Measurements from ENCODE around the gene NAALADL2.

Gene NAALADL2

GRCh38 chr3:175272392-175272791, 413.3 kb downstream of the NAALADL2 start:
- DNase-seq: no peak

DNA sequence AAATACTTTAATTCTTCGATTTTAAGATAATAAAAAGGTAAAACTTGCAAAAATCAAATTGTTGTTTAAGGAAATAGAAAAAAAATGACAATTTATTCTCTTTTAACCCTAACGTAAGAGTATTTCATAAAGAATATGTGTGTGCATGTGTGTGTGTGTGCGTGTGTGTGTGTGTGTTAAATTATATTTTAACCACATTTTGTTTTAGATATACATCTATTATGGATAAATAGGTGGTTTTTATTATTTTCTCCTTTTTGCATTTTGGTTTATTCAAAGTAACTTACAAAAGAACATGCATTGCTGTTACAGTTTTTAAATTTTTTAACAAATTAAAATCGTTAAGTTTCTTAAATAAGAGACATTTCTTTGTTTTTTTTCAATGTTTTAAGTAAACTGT, 414.4 kb downstream of the NAALADL2 start:
- DNase-seq: no peak

- DNase-seq: no peak
These were observed 414.9 kb downstream of the NAALADL2 start for GRCh38 chr3:175274056-175274455.

DNA sequence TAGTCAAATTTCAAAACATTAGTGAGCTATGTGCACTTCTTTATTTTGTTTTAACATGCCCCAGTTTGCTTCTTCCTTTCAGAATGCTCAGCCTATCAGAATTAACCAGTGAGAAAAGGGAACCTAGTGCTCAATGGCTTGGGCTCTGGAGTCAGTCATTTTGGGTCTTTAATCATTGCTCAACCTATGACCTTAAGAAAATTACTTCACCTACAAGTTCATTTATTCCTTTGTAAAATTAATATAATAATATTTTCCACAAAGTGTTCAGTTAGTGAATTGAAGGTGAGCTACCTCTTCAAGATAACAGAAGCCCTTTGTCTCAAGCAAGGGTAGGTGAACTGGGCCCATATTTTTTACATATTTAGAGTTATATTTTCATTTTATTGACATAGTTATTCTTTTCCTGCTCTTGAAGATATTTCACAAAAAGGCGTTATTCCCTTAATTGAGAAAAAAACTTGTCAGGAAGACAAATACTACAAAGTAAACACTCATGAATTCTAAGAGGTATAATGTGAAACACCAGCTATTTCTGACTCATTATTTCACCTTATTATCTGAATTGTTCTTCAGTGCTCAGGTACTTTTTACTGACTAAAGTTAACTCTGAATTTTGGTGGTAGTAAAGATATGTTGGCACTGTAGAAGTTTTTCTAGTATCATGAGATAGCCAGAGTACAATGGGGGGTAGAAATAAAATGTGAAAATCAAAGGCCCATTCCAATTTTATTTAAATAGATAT, 415.5 kb downstream of the NAALADL2 start:
- DNase-seq: no peak

DNA sequence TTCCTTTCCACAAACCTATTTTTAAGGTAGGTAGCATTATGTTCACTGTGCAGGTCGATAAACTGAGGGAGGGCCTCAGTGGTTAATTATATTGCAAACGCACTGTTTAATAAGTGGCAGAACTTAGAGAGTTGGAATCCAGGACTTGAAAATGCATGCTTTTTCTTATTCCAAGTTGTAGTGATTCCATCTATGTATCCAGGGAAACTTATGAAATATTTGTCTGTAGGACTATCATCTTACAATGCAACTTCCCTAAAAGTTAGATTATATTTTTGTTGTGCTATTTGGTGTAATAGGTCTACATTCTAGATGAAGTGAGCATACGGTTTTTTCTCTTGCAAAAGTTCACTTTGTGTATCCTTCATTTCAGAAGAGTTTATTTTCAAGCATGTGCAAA, 419.5 kb downstream of the NAALADL2 start:
- DNase-seq: no peak

- DNase-seq: no peak
These were observed 420.3 kb downstream of the NAALADL2 start for GRCh38 chr3:175279457-175279856.

DNA sequence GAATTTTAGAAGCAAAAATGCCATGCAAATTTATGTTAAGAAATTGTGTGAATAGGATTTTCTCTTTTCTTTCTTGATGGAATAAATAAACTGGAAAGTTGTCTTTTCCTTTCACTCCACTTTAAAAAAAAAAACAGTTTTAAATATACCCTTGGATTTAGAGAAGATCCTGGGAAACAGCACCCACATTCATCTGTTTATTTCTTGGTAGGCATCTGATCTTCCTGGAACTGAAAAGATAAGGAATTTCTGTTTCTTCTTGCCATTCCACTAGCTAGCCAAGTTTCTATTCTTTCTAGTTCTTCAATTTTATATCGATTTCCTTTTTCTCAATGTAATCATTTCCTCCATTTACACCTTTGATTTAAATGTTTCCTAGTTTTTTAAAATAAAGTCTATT, 420.8 kb downstream of the NAALADL2 start:
- DNase-seq: no peak

- DNase-seq: no peak
These were observed 428.3 kb downstream of the NAALADL2 start for GRCh38 chr3:175287361-175287963.

DNA sequence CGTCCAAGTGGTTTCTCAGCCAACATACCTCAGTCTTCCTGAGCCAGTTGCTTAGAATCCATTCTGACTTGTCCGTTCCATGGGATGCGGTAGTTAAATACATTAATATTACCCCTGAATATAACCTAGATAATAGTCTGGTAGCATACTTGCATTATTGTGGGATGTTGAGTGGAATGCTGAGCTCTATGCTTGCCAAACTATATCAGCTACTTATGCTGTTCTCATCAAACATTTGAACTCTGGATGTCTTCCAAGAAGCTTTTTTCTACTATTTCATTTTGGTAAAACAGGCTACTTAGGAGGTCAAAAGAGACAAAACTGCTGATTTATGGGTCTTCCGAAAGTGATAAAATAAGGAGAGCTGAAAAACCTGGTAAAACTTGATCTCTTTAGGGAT, 429.5 kb downstream of the NAALADL2 start:
- no peak for DNase-seq

DNA sequence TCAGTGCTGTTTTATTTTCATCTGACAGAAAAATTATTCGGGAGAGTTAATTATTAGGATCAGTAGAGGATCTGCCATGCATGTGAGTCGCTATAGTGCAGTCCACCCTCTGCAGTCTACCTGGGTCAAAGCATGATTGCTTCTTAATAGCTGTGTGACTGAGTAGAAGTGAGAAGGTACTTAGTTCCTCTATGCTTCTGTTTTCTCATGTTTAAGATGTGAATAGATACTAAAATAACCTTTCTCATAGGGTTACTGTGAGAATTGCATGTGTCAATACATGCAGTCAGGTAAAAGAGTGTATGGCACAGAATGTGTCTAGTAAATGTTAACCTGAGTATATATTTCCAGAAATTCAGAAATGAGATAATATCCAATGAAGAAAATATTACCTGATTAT, 435.7 kb downstream of the NAALADL2 start:
- DNase-seq: no peak

DNA sequence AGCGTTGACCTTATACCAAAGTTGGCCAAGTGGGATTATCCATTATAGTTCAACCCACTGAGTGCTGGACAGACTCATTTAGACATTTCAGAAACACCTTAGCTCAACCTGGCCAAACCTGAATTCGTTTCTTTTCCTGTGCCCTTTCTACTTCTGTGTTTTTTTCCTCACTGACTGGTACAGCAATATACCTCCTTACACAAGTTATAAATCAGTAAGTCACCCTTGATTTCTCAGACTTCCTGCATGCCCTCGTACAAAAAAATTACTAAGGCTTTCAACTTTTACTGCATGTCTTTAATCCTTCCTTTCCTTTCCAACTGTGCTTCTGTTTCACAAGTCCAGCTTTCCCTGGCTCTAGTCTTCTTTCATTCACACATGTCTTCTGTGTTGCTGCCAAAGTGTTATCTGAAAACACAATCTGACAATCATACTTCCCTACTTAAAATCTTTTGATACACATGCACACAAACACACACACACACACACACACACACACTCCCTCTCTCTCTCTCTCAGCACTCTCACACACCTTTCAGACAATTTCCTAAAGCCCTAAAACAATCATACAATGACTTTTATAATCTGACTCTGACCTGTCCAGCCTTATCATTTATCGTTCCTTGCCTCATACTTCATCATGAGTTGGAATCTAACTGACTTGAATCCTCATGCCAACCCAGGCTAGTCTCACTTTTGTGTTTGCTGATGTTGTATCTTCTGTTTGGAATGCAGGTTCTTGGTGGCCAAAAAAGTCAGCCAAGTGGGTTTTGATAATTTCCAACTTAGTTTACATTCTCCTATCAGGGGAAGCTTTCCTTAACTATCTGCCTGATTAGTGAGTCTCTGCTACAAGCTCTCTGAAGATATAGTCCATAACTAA, 436.4 kb downstream of the NAALADL2 start:
- no peak for DNase-seq

- DNase-seq: no peak
These were observed 438.1 kb downstream of the NAALADL2 start for GRCh38 chr3:175297216-175297615.

GRCh38 chr3:175301741-175302140, 442.6 kb downstream of the NAALADL2 start:
- DNase-seq: no peak

GRCh38 chr3:175304404-175304803, 445.3 kb downstream of the NAALADL2 start:
- DNase-seq: no peak

DNA sequence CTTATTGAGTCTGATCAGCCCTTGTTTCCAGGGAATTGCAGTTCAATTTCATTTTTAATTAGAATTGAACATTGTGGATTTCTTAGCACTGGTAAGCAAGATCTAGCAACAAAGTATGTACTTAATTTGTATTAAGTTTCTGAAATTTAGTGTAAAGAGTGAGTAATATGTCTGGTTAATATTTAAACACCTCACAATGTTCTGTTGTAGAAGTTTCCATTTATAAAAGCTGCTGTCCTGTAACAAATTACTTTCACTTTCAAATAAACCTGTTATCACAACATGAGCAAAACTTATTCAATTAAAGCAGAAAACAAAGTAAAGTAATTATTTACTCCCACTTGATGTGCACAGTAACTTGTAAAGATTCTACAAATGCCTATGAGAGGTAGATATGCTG, 448.5 kb downstream of the NAALADL2 start:
- DNase-seq: no peak

DNA sequence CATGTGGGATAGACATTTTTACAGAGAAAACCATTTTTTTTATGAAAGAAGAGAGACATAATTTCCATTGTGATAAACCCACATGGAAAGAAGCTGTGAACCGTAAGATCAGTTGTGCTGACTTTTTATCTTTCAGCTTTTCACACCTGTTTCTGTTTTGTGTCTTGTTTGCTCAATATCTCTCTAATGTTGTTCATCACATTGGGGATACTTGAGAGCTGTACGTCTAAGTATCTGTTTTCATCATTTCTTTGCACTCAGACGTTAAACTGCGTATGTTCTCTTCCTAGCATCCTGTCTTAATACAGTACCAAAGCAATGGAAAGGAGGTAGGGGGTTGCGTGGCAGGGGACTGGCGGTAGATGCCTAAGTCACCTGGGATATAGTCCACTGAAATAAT, 449.0 kb downstream of the NAALADL2 start:
- no peak for DNase-seq

DNA sequence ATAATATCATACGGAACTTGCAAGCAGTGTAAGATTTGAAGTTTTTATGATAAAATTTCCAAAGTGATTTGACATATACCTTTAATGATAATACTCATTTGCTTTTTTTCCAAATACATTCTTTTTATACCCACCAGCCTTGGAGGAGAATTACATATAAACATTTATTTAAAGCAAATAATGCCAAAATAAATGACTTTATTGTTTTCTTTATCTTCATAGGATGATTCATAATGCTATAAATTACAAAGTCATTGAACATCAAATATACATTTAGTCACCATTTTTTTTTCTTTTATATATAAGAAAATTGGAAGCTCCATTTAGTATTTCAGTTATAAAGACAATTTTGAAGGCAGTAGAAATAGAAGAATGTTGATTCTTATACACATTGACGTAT, 450.9 kb downstream of the NAALADL2 start:
- DNase-seq: no peak

- DNase-seq: no peak
These were observed 452.3 kb downstream of the NAALADL2 start for GRCh38 chr3:175311404-175311803.

DNA sequence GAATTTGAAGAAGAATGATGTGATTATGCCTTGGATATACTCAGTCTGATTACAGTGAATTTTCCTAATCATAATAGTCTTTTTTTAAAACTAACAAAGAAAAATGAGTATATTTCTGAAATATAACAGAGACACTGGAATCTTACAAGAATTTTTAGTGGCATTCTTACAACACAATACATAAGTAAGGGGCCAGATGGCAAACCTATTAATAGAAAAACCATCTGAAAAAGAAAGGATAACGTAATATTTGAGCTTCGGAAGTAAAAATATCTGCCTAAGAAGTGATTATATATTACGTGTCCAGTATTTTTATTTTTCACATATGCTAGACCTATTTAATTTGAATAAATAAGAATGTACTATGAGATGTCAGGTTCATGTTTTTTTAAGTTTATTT, 452.8 kb downstream of the NAALADL2 start:
- no peak for DNase-seq

GRCh38 chr3:175312791-175313190, 453.7 kb downstream of the NAALADL2 start:
- DNase-seq: no peak

DNA sequence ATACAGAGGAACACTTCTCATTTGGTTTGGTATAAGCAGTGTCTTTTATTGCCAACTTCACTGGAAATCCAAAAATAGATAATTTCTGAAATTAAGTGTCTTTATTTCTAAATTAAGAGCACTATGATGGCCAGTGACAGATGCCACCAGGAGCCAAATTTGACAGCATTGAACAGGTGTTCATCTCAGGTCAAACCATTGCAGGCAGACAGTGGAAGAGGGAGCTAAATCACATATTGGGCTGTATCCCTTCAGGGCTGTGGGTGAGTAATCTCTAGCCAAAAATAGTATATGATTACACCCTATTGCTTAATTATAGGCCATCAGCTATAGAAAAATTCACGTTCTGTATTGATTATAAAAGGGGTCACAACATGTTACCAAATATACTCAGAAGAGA, 457.7 kb downstream of the NAALADL2 start:
- no peak for DNase-seq

GRCh38 chr3:175325440-175325839, 466.3 kb downstream of the NAALADL2 start:
- DNase-seq: no peak

DNA sequence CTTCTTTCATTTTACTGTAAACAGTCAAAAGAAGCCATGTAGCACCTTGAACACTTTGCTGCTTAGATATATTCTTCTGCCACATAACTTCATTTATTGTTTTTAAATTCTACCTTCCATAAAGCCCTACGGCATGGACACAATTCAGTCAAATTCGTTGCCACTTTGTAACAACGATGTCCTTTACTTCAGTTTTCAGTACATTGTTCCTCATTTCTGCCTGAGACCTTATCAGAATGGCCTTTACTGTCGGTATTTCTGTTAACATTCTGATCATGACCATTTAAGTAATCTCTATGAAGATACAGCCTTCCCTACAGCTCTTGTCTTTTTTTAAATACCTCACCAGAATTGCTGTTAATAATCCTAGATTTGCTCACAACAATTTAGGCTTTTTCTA, 466.9 kb downstream of the NAALADL2 start:
- DNase-seq: no peak

GRCh38 chr3:175329373-175329772, 470.2 kb downstream of the NAALADL2 start:
- DNase-seq: no peak

All from SW 1271 (cell line).